ENCODE measurements around the gene EMID1.

Gene EMID1

GRCh38 chr22:29157759-29158535, 47.7 kb upstream of the EMID1 start:
- Histone ChIP-seq H3F3A (ENCODE audit: low read depth) (no peaks in the 10 kb centered on the region), H3K9me2 (replicated peaks; ENCODE audit: low read depth, low read length) (no peaks in the 10 kb centered on the region), H3K27me3 (ENCODE audit: insufficient read depth, low read length, poor library complexity, severe bottlenecking) (no peaks in the 10 kb centered on the region), H3K9me3 (ENCODE audit: insufficient read depth, low read depth, low read length) (no peaks in the 10 kb centered on the region), H3K4me2 (ENCODE audit: low read depth, low read length, poor library complexity, severe bottlenecking) (no peak overlapping the region), H2AFZ (ENCODE audit: low read length) (no peak overlapping the region), H3K36me3 (ENCODE audit: insufficient read depth, low read length) (no peaks in the 10 kb centered on the region), H3K4me3 (ENCODE audit: low read length, poor library complexity, severe bottlenecking) (no peak overlapping the region), H3K4me1 (ENCODE audit: insufficient read depth, low read length, poor library complexity, severe bottlenecking) (peaks cover 34% of the 10 kb centered on the region), H3K9ac (ENCODE audit: low read depth, low read length, poor library complexity, severe bottlenecking) (no peak overlapping the region), H4K20me1 (ENCODE audit: insufficient read depth, low read length, poor library complexity, severe bottlenecking) (no peaks in the 10 kb centered on the region), H3K79me2 (ENCODE audit: insufficient read depth, low read length) (no peaks in the 10 kb centered on the region)
- TF ChIP-seq CTCF (conservative IDR thresholded peaks at IDR 0.05; ENCODE audit: low read length) (no peak), EZH2phosphoT487 (IDR thresholded peaks at IDR 0.05; ENCODE audit: borderline replicate concordance) (no peak)

GRCh38 chr22:29158546-29158945, 47.1 kb upstream of the EMID1 start:
- TF ChIP-seq CTCF (conservative IDR thresholded peaks at IDR 0.05; ENCODE audit: low read length): no peak
- TF ChIP-seq EZH2phosphoT487 (IDR thresholded peaks at IDR 0.05; ENCODE audit: borderline replicate concordance): no peak
- H3K9ac ChIP-seq (ENCODE audit: low read depth, low read length, poor library complexity, severe bottlenecking): no peak overlapping the region
- no peaks in the 10 kb centered on the region for H3K9me3 ChIP-seq (ENCODE audit: insufficient read depth, low read depth, low read length)
- H3F3A ChIP-seq (ENCODE audit: low read depth): no peaks in the 10 kb centered on the region
- no peak overlapping the region for H3K4me2 ChIP-seq (ENCODE audit: low read depth, low read length, poor library complexity, severe bottlenecking)
- H3K27me3 ChIP-seq (ENCODE audit: insufficient read depth, low read length, poor library complexity, severe bottlenecking): no peaks in the 10 kb centered on the region
- H3K79me2 ChIP-seq (ENCODE audit: insufficient read depth, low read length): no peaks in the 10 kb centered on the region
- H3K9me2 ChIP-seq (replicated peaks; ENCODE audit: low read depth, low read length): no peaks in the 10 kb centered on the region
- H3K36me3 ChIP-seq (ENCODE audit: insufficient read depth, low read length): no peaks in the 10 kb centered on the region
- H2AFZ ChIP-seq (ENCODE audit: low read length): no peak overlapping the region
- H3K4me1 ChIP-seq (ENCODE audit: insufficient read depth, low read length, poor library complexity, severe bottlenecking): peaks cover 34% of the 10 kb centered on the region
- no peaks in the 10 kb centered on the region for H4K20me1 ChIP-seq (ENCODE audit: insufficient read depth, low read length, poor library complexity, severe bottlenecking)
- H3K4me3 ChIP-seq (ENCODE audit: low read length, poor library complexity, severe bottlenecking): no peak overlapping the region

GRCh38 chr22:29163808-29164207, 41.9 kb upstream of the EMID1 start:
- Histone ChIP-seq H3K36me3 (ENCODE audit: insufficient read depth, low read length) (no peaks in the 10 kb centered on the region), H3K4me1 (ENCODE audit: insufficient read depth, low read length, poor library complexity, severe bottlenecking) (peaks cover 35% of the 10 kb centered on the region), H4K20me1 (ENCODE audit: insufficient read depth, low read length, poor library complexity, severe bottlenecking) (no peaks in the 10 kb centered on the region), H3K9me2 (replicated peaks; ENCODE audit: low read depth, low read length) (no peaks in the 10 kb centered on the region), H3K4me2 (ENCODE audit: low read depth, low read length, poor library complexity, severe bottlenecking) (no peak overlapping the region), H3K79me2 (ENCODE audit: insufficient read depth, low read length) (no peaks in the 10 kb centered on the region), H3K9me3 (ENCODE audit: insufficient read depth, low read depth, low read length) (no peaks in the 10 kb centered on the region), H3K27me3 (ENCODE audit: insufficient read depth, low read length, poor library complexity, severe bottlenecking) (no peaks in the 10 kb centered on the region), H3K4me3 (ENCODE audit: low read length, poor library complexity, severe bottlenecking) (no peak overlapping the region), H3F3A (ENCODE audit: low read depth) (peaks cover 3% of the 10 kb centered on the region; the same call in 1 of the 2 replicates), H3K9ac (ENCODE audit: low read depth, low read length, poor library complexity, severe bottlenecking) (no peak overlapping the region), H2AFZ (ENCODE audit: low read length) (no peak overlapping the region)
- no peak for TF ChIP-seq CTCF (conservative IDR thresholded peaks at IDR 0.05; ENCODE audit: low read length)

Data from Loucy (cell line).